Measurements from ENCODE around the gene SEMA4D. TPM values are rescaled to one million over a fixed set of nuclear protein-coding genes. Genes with fewer than 3 reads are reported as not detected.

Gene SEMA4D
- total and polyA plus RNA-seq, 8 donors: 20.0 to 71.9 (median 25.6) TPM

GRCh38 chr9:89533411-89534095 is 35.6 kb upstream of the SEMA4D start:
- ATAC-seq: no peak
- H3K36me3 ChIP-seq: no peaks in the 10 kb centered on the region
- no peak for TF ChIP-seq CTCF (IDR thresholded peaks at IDR 0.05)
- no peaks in the 10 kb centered on the region for H3K9me3 ChIP-seq
- no peak overlapping the region for H3K27ac ChIP-seq
- intact Hi-C loops (cut with DNase I): no loop called here
- DNase-seq: no peak
- peaks cover 0 to 50% of the 10 kb centered on the region in 2 donors for H3K4me1 ChIP-seq
- no peaks in the 10 kb centered on the region for H3K27me3 ChIP-seq
- no peak overlapping the region for H3K4me3 ChIP-seq

GRCh38 chr9:89532944-89533343 is 35.0 kb upstream of the SEMA4D start:
- H3K36me3 ChIP-seq: no peaks in the 10 kb centered on the region
- ATAC-seq: no peak
- no peak overlapping the region for H3K27ac ChIP-seq
- no peak for DNase-seq
- no peak overlapping the region for H3K4me3 ChIP-seq
- H3K9me3 ChIP-seq: no peaks in the 10 kb centered on the region
- H3K4me1 ChIP-seq: peaks cover 0 to 56% of the 10 kb centered on the region in 2 donors
- intact Hi-C loops (cut with DNase I): no loop called here
- TF ChIP-seq CTCF (IDR thresholded peaks at IDR 0.05): no peak
- H3K27me3 ChIP-seq: no peaks in the 10 kb centered on the region

DNA sequence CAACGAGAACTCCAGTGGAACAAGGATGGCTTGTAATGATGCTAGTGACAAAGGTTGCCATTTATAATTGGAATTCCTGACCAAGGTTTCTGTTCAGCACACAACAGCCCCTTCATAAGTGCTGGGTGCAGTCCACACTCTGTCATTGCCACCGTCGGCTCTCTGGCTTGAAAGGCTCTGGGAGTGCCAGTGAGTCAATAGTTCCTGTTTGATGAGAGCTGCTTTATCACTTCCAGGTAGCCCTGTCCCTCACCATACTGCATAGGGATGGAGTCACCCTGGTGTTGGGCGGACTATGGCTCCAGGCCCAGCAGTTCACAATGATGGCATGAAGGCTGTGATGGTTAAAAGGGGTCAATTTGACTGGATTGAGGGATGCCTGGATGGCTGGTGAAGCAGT is 34.6 kb upstream of the SEMA4D start:
- ATAC-seq: peak; percentile 33
- no peak overlapping the region for H3K4me3 ChIP-seq
- peaks cover 0 to 59% of the 10 kb centered on the region in 2 donors for H3K4me1 ChIP-seq
- H3K36me3 ChIP-seq: no peaks in the 10 kb centered on the region
- intact Hi-C loops (cut with DNase I): no loop called here
- no peak for TF ChIP-seq CTCF (IDR thresholded peaks at IDR 0.05)
- H3K27me3 ChIP-seq: no peaks in the 10 kb centered on the region
- H3K9me3 ChIP-seq: no peaks in the 10 kb centered on the region
- H3K27ac ChIP-seq: no peak overlapping the region
- DNase-seq: no peak

DNA sequence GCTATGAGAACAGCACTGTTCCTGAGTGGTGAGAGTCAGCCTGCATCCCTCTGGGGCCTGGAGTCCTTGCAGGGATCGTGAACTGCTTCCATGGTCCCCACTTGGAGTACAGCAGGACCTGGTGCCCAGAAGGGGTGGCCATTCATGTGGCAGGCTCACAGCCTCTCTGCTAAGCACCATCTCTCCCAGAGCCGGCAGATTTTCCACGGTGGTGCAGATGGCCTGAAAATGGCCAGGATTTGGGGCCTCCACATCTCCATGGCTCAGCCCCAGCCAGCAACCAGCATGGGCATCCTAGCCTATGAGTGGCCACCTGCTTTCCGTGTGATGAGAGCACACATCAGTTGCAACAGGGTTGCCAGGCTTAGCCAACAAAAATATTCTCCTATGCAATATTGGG is 33.9 kb upstream of the SEMA4D start:
- no peak for TF ChIP-seq CTCF (IDR thresholded peaks at IDR 0.05)

DNA sequence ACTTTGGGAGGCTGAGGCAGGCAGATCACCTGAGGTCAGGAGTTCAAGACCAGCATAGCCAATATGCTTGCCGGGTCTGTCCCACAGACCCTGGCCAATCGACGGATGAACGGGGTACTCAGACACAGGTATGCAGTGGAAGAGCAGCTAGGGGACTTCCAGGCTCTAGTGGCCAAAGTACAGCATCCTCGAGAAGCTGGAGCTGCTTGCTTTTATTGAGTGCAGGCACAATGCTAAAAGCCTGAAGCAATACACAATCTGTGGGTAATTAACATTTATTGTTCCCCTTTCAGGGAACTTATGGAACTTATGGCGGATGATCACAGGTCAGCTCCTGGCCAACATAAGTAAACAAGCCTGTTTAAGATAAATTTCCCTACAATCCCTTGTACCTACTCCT is 32.8 kb upstream of the SEMA4D start:
- DNase-seq (no peak), ATAC-seq (no peak)
- Histone ChIP-seq H3K4me3 (no peak overlapping the region), H3K27ac (no peak overlapping the region), H3K36me3 (no peaks in the 10 kb centered on the region), H3K9me3 (no peaks in the 10 kb centered on the region), H3K4me1 (peaks cover 0 to 59% of the 10 kb centered on the region in 2 donors), H3K27me3 (no peaks in the 10 kb centered on the region)
- no peak for TF ChIP-seq CTCF (IDR thresholded peaks at IDR 0.05)
- intact Hi-C loops (cut with DNase I): no loop called here

More for the DNA sequence above, 33.9 kb upstream of the SEMA4D start:
- DNase-seq: no peak
- H3K27me3 ChIP-seq: no peaks in the 10 kb centered on the region
- no peak for ATAC-seq
- H3K4me3 ChIP-seq: no peak overlapping the region
- H3K36me3 ChIP-seq: no peaks in the 10 kb centered on the region
- no peak overlapping the region for H3K27ac ChIP-seq
- intact Hi-C loops (cut with DNase I): no loop called here
- no peaks in the 10 kb centered on the region for H3K9me3 ChIP-seq
- peaks cover 0 to 59% of the 10 kb centered on the region in 2 donors for H3K4me1 ChIP-seq
